GM12878 (cell line): Measurements from ENCODE around the gene CTDNEP1. TPM values are rescaled to one million over a fixed set of nuclear protein-coding genes. Genes with fewer than 3 reads are reported as not detected.

Experiments used
- ATAC-seq: fragments of 200-7000 bp; cut with Tn5 transposase; 3 replicates; pipeline ENCODE4 v1.9.1; 2020; ENCODE audit warnings: mild to moderate bottlenecking, moderate library complexity
- BruUV-seq: library from RNA; stranded (reverse); fragments of 400-500 nt; replicated peaks from 2 replicates; lab custom pipeline; 2021; lab: Mats Ljungman, UMichigan
- CTCF ChIA-PET: fragments of 300-600 bp; sonication (Branson Sonifier 250); formaldehyde crosslinking; extraction: SDS; loops from one replicate; lab custom pipeline; 2021; ENCODE audit warnings: inconsistent platforms; lab: Yijun Ruan, JAX
- POLR2A ChIA-PET: fragments of 350-600 bp; formaldehyde crosslinking; extraction: SDS; loops from one replicate; lab custom pipeline; 2021; ENCODE audit warnings: inconsistent platforms; lab: Charles Lee
- RAD21 ChIA-PET: fragments of 300-600 bp; sonication (Branson Sonifier 250); formaldehyde crosslinking; loops from one replicate; lab custom pipeline; 2023; ENCODE audit warnings: antibody characterized with exemption; ENCODE audit not compliant: unreplicated experiment; lab: Charles Lee
- SMC1A ChIA-PET: fragments of 300-600 bp; sonication (Branson Sonifier 250); formaldehyde crosslinking; loops from one replicate; lab custom pipeline; 2023; ENCODE audit not compliant: unreplicated experiment, uncharacterized antibody; lab: Charles Lee
- DNase-seq: peaks from one replicate; pipeline ENCODE4 v3.0.0-alpha.2; 2011; ENCODE audit warnings: low read depth, low spot score
- FAIRE-seq: peaks from 3 replicates; lab custom pipeline; 2011; peaks lifted over from hg19 to GRCh38; lab: Jason Lieb, UNC
- H2AFZ ChIP-seq: 2 replicates; pipeline ENCODE4 v1.6.0; 2011; ENCODE audit warnings: low read depth, low read length, control low read depth; ENCODE audit not compliant: control insufficient read depth
- H3K27ac ChIP-seq: 2 replicates; pipeline ENCODE4 v1.5.1; 2011; ENCODE audit warnings: control low read depth; ENCODE audit not compliant: control insufficient read depth, insufficient read depth
- H3K27me3 ChIP-seq, 2 experiments: replicated peaks in 1 of 2; 2 replicates each; pipeline versions ENCODE4 v1.6.0 to v1.6.1; 2011; ENCODE audit warnings: low read length in 1 of 2; ENCODE audit not compliant: control insufficient read depth in 2 of 2, insufficient read depth in 2 of 2
- H3K36me3 ChIP-seq, 2 experiments: 2 replicates each; pipeline ENCODE4 v1.5.1; 2011; ENCODE audit warnings: low read length in 1 of 2; ENCODE audit not compliant: control insufficient read depth in 2 of 2, insufficient read depth in 2 of 2
- H3K4me1 ChIP-seq: 2 replicates; pipeline ENCODE4 v1.6.1; 2011; ENCODE audit warnings: mild to moderate bottlenecking, low read length, moderate library complexity, mixed read lengths; ENCODE audit not compliant: control insufficient read depth, insufficient read depth
- H3K4me2 ChIP-seq: 2 replicates; pipeline ENCODE4 v1.6.0; 2011; ENCODE audit warnings: control low read depth; ENCODE audit not compliant: control insufficient read depth, insufficient read depth
- H3K4me3 ChIP-seq: fragments of 200-600 bp; sonication (generic); 2 replicates; pipeline ENCODE4 v1.5.1; 2016
- H3K79me2 ChIP-seq: 2 replicates; pipeline ENCODE4 v1.6.0; 2011; ENCODE audit warnings: low read length; ENCODE audit not compliant: control insufficient read depth, insufficient read depth
- H3K9ac ChIP-seq: 2 replicates; pipeline ENCODE4 v1.8.0; 2011; ENCODE audit warnings: low read length, control low read depth, mixed read lengths; ENCODE audit not compliant: control insufficient read depth, insufficient read depth
- H3K9me3 ChIP-seq: replicated peaks from 3 replicates; pipeline ENCODE4 v1.5.1; 2011; ENCODE audit warnings: mild to moderate bottlenecking, low read length; ENCODE audit not compliant: control insufficient read depth, insufficient read depth
- H4K20me1 ChIP-seq: 2 replicates; pipeline ENCODE4 v1.6.0; 2011; ENCODE audit not compliant: control insufficient read depth, insufficient read depth
- BCL3 ChIP-seq: IDR thresholded peaks from 2 replicates; pipeline ENCODE4 v1.6.1; 2011; ENCODE audit warnings: borderline replicate concordance, low read depth, mild to moderate bottlenecking, moderate library complexity, low read length; ENCODE audit not compliant: insufficient read depth, poor library complexity, severe bottlenecking
- FOXK2 ChIP-seq: fragments of 450-650 bp; IDR thresholded peaks from 2 replicates; pipeline ENCODE4 v1.6.1; 2017; ENCODE audit warnings: mild to moderate bottlenecking, moderate library complexity
- IKZF1 ChIP-seq: fragments of 450-650 bp; conservative IDR thresholded peaks from 2 replicates; pipeline ENCODE4 v1.6.1; 2017; ENCODE audit warnings: antibody characterized with exemption, mild to moderate bottlenecking
- MTA2 ChIP-seq: fragments of 450-650 bp; IDR thresholded peaks from 2 replicates; pipeline ENCODE4 v1.6.1; 2016; ENCODE audit warnings: low read depth, mild to moderate bottlenecking, moderate library complexity
- YY1 ChIP-seq: IDR thresholded peaks from 2 replicates; pipeline ENCODE4 v1.6.1; 2011; ENCODE audit warnings: low read depth, mild to moderate bottlenecking, low read length
- WGBS: methylation state at CpG from one replicate; pipeline ENCODE4 v1.1.6; 2016; ENCODE audit warnings: low lambda C conversion rate; ENCODE audit not compliant: insufficient replicate concordance, insufficient coverage; ENCODE audit errors: missing lambda C conversion rate; 5-methylcytosine and 5-hydroxymethylcytosine counted together
- in situ Hi-C: fragments of 300-500 bp; cut with MboI; formaldehyde crosslinking; loops from 9 replicates; pipeline ENCODE4 v1.14.3; 2018; ENCODE audit warnings: mixed read lengths
- intact Hi-C: fragments of 100-400 bp; cut with micrococcal nuclease; formaldehyde crosslinking; loops from one replicate; pipeline ENCODE4 v1.14.2; 2022; ENCODE audit not compliant: unreplicated experiment
- polyA plus RNA-seq, 11 experiments: library from polyadenylated mRNA; depleted of rRNA in 4 of 11; unstranded in 6 of 11; stranded (reverse) in 5 of 11; fragments of >200 nt; fragmentation: Nextera tagmentation in 4 of 11; fragmentation: Illumina TruSeq in 1 of 11; extraction: Ambion mirVana in 4 of 11; extraction: Trizol in 1 of 11; gene quantifications; 1 replicate in 1 of 11; 2 replicates in 10 of 11; pipeline versions ENCODE4 v1.2.1 to v1.2.3, GENCODE V29; 2011 to 2016; ENCODE audit warnings: inconsistent platforms in 2 of 11, missing spikeins in 2 of 11, low read depth in 1 of 11
- total RNA-seq, 4 experiments: library from RNA; depleted of rRNA in 3 of 4; stranded (reverse); fragments of >200 nt in 3 of 4; fragmentation: Illumina TruSeq in 1 of 4; extraction: Trizol in 1 of 4; gene quantifications; 2 replicates each; pipeline versions ENCODE4 v1.2.1 to v1.2.3, GENCODE V29; 2013 to 2021

Gene CTDNEP1
- total and polyA plus RNA-seq, 10 of the 15 experiments (the other 5 are each of a cell fraction or from before 2014, with no cell fraction given), result 23.7 to 176 (median 30.3) TPM

GRCh38 chr17:7216242-7217112 is 35.1 kb downstream of the CTDNEP1 start:
- POLR2A ChIA-PET, result interaction anchor here (1.3 to 3.3 kb wide), 3 partner anchors 18 to 25 kb away, joined by 3 to 12 read pairs (median 7); partner anchors contain the start of genes DVL2 and PHF23
- peak overlapping the region; percentile 51; the same call in 1 of the 2 replicates for H3K4me3 ChIP-seq
- no peak for DNase-seq

More at GRCh38 chr17:7216242-7217112, 35.1 kb downstream of the CTDNEP1 start:
- 19% methylated on average over 7 of the region's 7 CpGs for WGBS
- TF ChIP-seq FOXK2 (no peak), MTA2 (no peak), IKZF1 (peak; percentile 26; the same call in 1 of the 2 replicates), YY1 (no peak), BCL3 (no peak)
- no peaks in the 10 kb centered on the region for H3K27me3 ChIP-seq
- in situ Hi-C loops, result no loop called here
- peaks cover 22% of the 10 kb centered on the region for H3K4me1 ChIP-seq
- no peaks in the 10 kb centered on the region for H3K36me3 ChIP-seq
- H3K4me2 ChIP-seq, result peak overlapping the region; percentile 17; the same call in 1 of the 2 replicates
- no peak overlapping the region for H2AFZ ChIP-seq
- no peaks in the 10 kb centered on the region for H3K9me3 ChIP-seq
- peaks cover 14% of the 10 kb centered on the region for H3K79me2 ChIP-seq
- BruUV-seq, result TSS peak; percentile 40
- SMC1A ChIA-PET, result no interaction called here
- ATAC-seq (no peak), FAIRE-seq (no peak)
- no peak overlapping the region for H3K9ac ChIP-seq
- RAD21 ChIA-PET, result interaction anchor here (0.6 kb wide), 1 partner anchor 170 kb away, joined by 4 read pairs; no protein-coding TSS in a partner anchor
- no peak overlapping the region for H3K27ac ChIP-seq
- intact Hi-C loops, result no loop called here
- CTCF ChIA-PET, result no interaction called here
- no peaks in the 10 kb centered on the region for H4K20me1 ChIP-seq
